GM12875 (cell line): ENCODE results near the gene USP47.
"Not testable (repeated sequence)": the region's sequence is repeated elsewhere in the genome, so short reads cannot be mapped to it uniquely, and the experiment has no call there.

Experiments
- H3K4me3 ChIP-seq: one replicate; pipeline ENCODE4 v1.5.1; 2011; ENCODE audit warnings: low read depth, low read length, control low read depth
- TF ChIP-seq, protein P1 (sequence below): IDR thresholded peaks from 2 replicates; pipeline ENCODE4 v1.5.1; 2011; ENCODE audit warnings: low read depth, mild to moderate bottlenecking, control low read depth, inconsistent platforms, low read length, moderate library complexity, borderline replicate concordance; ENCODE audit not compliant: insufficient read depth

Gene USP47

DNA sequence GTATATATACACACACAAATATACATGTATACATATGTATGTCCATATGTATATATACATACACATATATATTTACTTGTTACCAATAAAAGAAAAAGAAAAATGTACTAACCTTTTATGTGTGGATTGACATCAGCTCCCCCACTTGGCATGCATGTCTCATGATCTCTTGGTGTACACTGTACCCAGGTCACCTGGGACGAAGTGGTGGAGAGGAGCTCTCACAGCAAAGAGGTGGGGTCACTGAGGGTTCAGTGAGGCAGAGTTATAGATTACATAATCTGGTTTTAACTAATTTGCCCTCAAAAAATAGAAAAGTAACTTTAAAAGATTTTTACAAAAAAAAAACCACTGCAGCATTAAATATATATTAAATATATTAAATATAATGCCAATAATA, 15.5 kb upstream of the USP47 start:
- H3K4me3 ChIP-seq, result no peak overlapping the region
- TF ChIP-seq, protein P1, sequence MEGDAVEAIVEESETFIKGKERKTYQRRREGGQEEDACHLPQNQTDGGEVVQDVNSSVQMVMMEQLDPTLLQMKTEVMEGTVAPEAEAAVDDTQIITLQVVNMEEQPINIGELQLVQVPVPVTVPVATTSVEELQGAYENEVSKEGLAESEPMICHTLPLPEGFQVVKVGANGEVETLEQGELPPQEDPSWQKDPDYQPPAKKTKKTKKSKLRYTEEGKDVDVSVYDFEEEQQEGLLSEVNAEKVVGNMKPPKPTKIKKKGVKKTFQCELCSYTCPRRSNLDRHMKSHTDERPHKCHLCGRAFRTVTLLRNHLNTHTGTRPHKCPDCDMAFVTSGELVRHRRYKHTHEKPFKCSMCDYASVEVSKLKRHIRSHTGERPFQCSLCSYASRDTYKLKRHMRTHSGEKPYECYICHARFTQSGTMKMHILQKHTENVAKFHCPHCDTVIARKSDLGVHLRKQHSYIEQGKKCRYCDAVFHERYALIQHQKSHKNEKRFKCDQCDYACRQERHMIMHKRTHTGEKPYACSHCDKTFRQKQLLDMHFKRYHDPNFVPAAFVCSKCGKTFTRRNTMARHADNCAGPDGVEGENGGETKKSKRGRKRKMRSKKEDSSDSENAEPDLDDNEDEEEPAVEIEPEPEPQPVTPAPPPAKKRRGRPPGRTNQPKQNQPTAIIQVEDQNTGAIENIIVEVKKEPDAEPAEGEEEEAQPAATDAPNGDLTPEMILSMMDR, result no peak

DNA sequence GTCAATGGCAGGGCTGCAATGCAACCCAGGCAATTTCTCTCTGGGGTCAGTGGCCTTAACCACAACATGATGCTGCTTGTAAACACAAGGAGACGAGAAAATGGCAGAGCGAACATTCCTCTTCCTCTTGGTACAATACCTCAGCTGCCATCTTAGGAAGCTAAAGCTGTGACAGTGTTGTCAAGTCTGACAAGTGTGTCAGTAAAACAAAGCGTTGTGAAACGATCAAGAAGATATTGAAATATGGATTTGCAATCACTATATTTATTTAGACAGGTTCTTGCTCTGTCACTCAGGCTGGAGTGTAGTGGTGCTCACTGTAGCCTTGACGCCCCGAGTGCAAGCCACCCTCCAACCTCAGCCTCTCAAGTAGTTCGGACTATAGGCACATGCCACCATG, 14.5 kb upstream of the USP47 start:
- TF ChIP-seq, protein P1, result no peak
- H3K4me3 ChIP-seq, result no peak overlapping the region

DNA sequence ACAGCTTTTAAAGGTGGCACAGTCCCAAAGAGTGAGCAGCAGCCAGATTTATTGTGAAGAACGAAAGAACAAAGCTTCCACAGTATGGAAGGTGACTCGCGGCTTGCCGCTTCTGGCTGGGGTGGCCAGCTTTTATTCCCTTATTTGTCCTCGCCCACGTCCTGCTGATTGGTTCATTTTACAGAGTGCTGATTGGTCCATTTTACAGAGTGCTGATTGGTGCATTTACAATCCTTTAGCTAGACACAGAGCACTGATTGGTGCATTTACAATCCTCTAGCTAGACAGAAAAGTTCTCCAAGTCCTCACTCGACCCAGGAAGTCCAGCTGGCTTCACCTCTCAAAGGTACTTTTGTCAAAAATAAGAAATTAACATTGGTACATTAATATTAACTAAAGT, 10.4 kb upstream of the USP47 start:
- H3K4me3 ChIP-seq, result not testable (repeated sequence)

DNA sequence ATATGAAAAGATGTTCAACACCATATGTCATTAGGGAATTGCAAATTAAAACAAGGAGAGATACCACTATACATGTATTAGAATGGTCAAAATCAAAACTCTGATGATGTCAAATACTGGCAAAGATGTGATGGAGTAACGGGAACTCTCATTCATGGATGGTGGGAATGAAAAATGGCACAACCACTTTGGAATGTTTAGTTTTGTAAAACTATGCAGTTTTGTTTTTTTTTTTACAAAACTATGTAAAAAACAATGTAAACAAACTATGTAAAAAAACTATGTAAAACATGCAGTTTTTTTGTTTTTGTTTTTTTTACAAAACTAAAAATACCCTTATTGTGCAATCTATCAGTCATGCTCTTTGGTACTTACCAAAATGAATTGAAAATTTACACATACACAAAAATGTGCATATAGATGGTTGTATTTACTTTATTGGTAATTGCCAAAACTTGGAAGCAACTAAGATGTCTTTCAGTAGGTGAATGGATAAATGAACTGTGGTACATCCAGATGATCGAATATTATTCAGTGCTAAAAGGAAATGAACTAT, 5.0 kb upstream of the USP47 start:
- H3K4me3 ChIP-seq, result no peak overlapping the region
- TF ChIP-seq, protein P1, result no peak

DNA sequence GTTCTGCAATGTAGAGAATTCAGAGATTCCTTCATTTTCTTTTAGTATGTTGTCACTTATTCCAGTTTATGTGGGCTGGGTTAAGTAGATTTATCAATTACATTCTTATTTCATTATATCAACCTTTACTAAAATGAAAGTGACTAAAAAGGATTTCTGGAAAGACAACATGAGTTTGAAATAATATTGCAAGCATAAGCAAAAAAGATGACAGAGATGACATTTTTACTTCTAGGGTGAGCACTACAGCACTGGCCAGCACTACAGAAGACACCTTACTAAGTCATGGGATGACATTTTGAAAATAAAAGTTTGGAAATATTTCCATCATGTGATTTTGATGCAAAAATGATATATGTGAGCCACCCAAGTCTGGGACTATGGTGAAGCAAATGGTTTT, 2.1 kb upstream of the USP47 start:
- no peak overlapping the region for H3K4me3 ChIP-seq
- TF ChIP-seq, protein P1, result no peak

DNA sequence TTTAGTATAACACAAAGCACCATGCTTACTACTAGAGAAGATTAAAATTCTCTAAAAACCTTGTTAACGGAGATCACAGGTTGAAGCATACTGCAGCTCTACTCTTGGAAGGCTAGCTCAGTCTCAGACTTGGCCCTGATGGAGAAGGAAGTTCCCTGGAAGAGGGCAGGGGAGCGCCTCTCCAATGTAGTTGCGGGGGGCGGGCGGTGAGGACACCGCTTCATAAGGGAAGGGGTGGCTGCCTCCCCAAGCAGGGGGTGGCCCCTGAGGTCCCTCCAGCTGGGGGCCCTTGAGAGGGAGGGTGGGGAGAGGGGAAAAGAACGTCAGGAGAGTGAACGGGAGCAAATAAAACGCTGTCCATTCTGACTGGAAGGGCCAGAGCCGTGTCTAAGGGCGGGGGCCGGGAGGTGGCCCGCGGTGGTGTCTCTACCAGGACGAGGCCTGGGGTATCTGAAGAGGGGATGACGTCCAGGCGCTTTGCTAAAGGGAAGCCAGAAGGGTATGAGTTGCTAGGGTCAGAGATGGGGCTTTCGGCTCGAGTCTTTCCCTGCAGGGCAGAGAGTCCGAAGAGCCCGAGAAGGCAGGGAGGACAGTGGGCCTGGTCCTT, 553 bp upstream of the USP47 start:
- peak overlapping the region; percentile 93 for H3K4me3 ChIP-seq
- TF ChIP-seq, protein P1, result no peak

DNA sequence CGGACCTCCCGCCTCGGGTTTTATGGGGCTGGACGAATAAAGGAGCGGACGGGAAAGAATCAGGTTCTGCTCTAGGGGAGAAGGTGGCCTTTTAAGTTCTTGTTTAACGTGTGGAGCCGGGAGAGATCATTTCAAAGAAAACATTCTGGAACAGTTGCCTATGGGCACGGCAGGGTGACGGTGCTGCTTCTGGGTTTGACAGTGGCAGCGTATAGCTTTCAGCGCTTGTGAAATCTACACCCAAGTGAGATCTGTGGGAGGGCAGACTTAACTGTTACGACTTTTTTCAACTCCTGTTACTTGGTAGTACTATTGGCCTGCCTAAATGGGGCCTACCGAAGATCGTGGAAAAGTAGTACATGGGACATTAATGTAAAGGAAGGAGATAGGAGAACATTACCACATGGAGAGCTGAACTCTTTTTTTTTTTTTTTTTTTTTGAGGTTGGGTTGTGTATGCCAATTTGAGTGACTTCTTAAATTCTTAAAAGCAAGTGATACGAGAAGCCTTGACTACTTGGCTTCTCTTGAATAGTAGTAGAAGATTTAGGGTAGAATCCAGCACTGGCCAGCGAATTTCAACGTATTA, 743 bp downstream of the USP47 start:
- TF ChIP-seq, protein P1, result no peak
- H3K4me3 ChIP-seq, result peak overlapping the region; percentile 93
